Panc1 (cell line): ENCODE results near the gene PGA4. TPM values are rescaled to one million over a fixed set of nuclear protein-coding genes. Genes with fewer than 3 reads are reported as not detected.

Experiments used
- ATAC-seq: fragments of 200-7000 bp; cut with Tn5 transposase; 2 replicates; pipeline ENCODE4 v1.9.1; 2020; ENCODE audit warnings: mild to moderate bottlenecking, moderate library complexity
- BruUV-seq: library from RNA; stranded (reverse); fragments of 400-500 nt; replicated peaks from 2 replicates; lab custom pipeline; 2021; lab: Mats Ljungman, UMichigan
- CTCF ChIA-PET: fragments of 300-600 bp; sonication (Branson Sonifier 250); formaldehyde crosslinking; loops from one replicate; lab custom pipeline; 2022; ENCODE audit warnings: antibody characterized with exemption; lab: Charles Lee
- POLR2A ChIA-PET: fragments of 300-600 bp; sonication (Branson Sonifier 250); formaldehyde crosslinking; loops from one replicate; lab custom pipeline; 2022; ENCODE audit warnings: antibody characterized with exemption; lab: Charles Lee
- DNase-seq: peaks from one replicate; pipeline ENCODE4 v3.0.0-alpha.2; 2010; ENCODE audit warnings: low read depth, low spot score
- H3K27ac ChIP-seq: 2 replicates; pipeline ENCODE4 v1.5.1; 2011; ENCODE audit warnings: mild to moderate bottlenecking, low read length, inconsistent platforms
- H3K27me3 ChIP-seq: fragments of 200-500 bp; sonication (Bioruptor generic); 2 replicates; pipeline ENCODE4 v1.6.0; 2014; ENCODE audit warnings: low read length, inconsistent platforms; ENCODE audit not compliant: control insufficient read depth, insufficient read depth
- H3K36me3 ChIP-seq: fragments of 200-500 bp; sonication (Bioruptor generic); 2 replicates; pipeline ENCODE4 v1.5.1; 2014; ENCODE audit warnings: inconsistent platforms, mild to moderate bottlenecking, low read length, moderate library complexity; ENCODE audit not compliant: control insufficient read depth, insufficient read depth
- H3K4me1 ChIP-seq: 2 replicates; pipeline ENCODE4 v1.5.1; 2011; ENCODE audit warnings: inconsistent platforms, mild to moderate bottlenecking, low read length, moderate library complexity; ENCODE audit not compliant: control insufficient read depth, insufficient read depth
- H3K4me3 ChIP-seq, 2 experiments: 2 replicates each; pipeline ENCODE4 v1.5.1; 2011 to 2012; ENCODE audit warnings: low read depth in 2 of 2, low read length in 2 of 2, mild to moderate bottlenecking in 2 of 2, inconsistent platforms in 1 of 2, moderate library complexity in 1 of 2
- H3K9me3 ChIP-seq: fragments of 200-500 bp; sonication (Bioruptor generic); 2 replicates; pipeline ENCODE4 v1.5.1; 2014; ENCODE audit warnings: low read depth, mild to moderate bottlenecking, inconsistent platforms, low read length, moderate library complexity; ENCODE audit not compliant: control insufficient read depth, insufficient read depth
- POLR2AphosphoS5 ChIP-seq: IDR thresholded peaks from 2 replicates; pipeline ENCODE4 v1.6.1; 2012; ENCODE audit warnings: mild to moderate bottlenecking, low read depth, low read length, moderate library complexity
- SIN3A ChIP-seq: IDR thresholded peaks from 2 replicates; pipeline ENCODE4 v1.6.1; 2012; ENCODE audit warnings: low read depth, mild to moderate bottlenecking, low read length, moderate library complexity, borderline replicate concordance; ENCODE audit not compliant: insufficient read depth
- TCF7L2 ChIP-seq: IDR thresholded peaks from 2 replicates; pipeline ENCODE4 v1.6.1; 2011; ENCODE audit warnings: mild to moderate bottlenecking, low read depth, low read length, inconsistent platforms
- in situ Hi-C: cut with HindIII; loops from 2 replicates; pipeline ENCODE4 v1.10.0; 2016; ENCODE audit warnings: low sequenced_read_pairs, low pct_unique_long_range_greater_than_20kb
- intact Hi-C: fragments of 100-400 bp; cut with micrococcal nuclease; formaldehyde crosslinking; loops from one replicate; pipeline ENCODE4 v1.10.0; 2022; ENCODE audit not compliant: unreplicated experiment
- total RNA-seq: library from RNA; stranded (reverse); gene quantifications from one replicate; pipeline ENCODE4 v1.2.1, GENCODE V29; 2021; ENCODE audit not compliant: unreplicated experiment
- TF ChIP-seq, protein P1 (sequence below), 2 experiments: IDR thresholded peaks; 2 replicates each; pipeline ENCODE4 v1.6.1; 2011 to 2012; ENCODE audit warnings: low read depth in 2 of 2, control low read depth in 1 of 2, low read length in 1 of 2, mild to moderate bottlenecking in 1 of 2, moderate library complexity in 1 of 2; ENCODE audit not compliant: insufficient read depth in 1 of 2
- TF ChIP-seq, protein P2 (sequence below): fragments of 450-650 bp; IDR thresholded peaks from 2 replicates; pipeline ENCODE4 v1.5.1; 2017; ENCODE audit warnings: mild to moderate bottlenecking

The PGA4 gene
- total RNA-seq, 1 experiment from 2014 or later, result not detected

DNA sequence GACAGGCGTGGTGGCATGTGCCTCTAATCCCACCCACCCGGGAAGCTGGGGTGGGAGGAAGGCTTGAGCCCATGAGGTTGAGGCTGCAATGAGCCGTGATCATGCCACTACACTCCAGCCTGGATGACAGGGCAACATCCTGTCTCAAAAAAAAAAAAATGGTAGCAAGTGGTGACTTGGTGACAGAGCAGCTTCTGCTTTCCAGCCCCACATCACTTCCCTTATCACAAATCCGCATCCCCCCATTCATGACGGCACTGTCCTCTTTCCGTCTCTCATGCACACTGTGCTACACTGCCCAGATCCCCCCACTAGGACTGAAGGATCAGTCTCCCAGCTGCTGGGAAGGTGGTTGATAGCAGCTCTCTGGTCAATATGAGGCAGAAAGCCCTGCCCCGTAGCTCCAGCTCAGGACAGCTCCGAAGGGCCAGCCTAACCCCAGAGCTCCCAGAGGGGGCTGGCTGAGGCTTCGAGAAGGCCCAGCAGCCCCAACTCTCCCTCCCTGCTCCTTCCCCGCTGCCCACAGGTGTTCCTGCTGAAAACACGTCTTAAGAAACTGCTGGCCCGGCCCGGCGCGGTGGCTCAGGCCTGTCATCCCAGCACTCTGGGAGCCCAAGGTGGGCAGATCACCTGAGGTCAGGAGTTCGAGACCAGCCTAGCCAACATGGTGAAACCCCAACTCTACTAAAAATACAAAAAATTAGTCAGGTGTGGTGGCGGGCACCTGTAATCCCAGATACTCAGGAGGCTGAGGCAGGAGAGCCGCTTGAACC is 34.7 kb downstream of the PGA4 start:
- Histone ChIP-seq H3K4me1 (no peaks in the 10 kb centered on the region), H3K27ac (no peak overlapping the region), H3K9me3 (no peaks in the 10 kb centered on the region), H3K36me3 (no peaks in the 10 kb centered on the region), H3K27me3 (no peaks in the 10 kb centered on the region), H3K4me3 (no peak overlapping the region)
- ATAC-seq (no peak), DNase-seq (no peak)
- in situ Hi-C loops (no loop called here), intact Hi-C loops (no loop called here)
- ChIA-PET CTCF (interaction anchor here (0.6 kb wide), 1 partner anchor 107 kb away, joined by 3 read pairs; no protein-coding TSS in a partner anchor), POLR2A (no interaction called here)
- TF ChIP-seq, protein P1, sequence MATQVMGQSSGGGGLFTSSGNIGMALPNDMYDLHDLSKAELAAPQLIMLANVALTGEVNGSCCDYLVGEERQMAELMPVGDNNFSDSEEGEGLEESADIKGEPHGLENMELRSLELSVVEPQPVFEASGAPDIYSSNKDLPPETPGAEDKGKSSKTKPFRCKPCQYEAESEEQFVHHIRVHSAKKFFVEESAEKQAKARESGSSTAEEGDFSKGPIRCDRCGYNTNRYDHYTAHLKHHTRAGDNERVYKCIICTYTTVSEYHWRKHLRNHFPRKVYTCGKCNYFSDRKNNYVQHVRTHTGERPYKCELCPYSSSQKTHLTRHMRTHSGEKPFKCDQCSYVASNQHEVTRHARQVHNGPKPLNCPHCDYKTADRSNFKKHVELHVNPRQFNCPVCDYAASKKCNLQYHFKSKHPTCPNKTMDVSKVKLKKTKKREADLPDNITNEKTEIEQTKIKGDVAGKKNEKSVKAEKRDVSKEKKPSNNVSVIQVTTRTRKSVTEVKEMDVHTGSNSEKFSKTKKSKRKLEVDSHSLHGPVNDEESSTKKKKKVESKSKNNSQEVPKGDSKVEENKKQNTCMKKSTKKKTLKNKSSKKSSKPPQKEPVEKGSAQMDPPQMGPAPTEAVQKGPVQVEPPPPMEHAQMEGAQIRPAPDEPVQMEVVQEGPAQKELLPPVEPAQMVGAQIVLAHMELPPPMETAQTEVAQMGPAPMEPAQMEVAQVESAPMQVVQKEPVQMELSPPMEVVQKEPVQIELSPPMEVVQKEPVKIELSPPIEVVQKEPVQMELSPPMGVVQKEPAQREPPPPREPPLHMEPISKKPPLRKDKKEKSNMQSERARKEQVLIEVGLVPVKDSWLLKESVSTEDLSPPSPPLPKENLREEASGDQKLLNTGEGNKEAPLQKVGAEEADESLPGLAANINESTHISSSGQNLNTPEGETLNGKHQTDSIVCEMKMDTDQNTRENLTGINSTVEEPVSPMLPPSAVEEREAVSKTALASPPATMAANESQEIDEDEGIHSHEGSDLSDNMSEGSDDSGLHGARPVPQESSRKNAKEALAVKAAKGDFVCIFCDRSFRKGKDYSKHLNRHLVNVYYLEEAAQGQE (IDR thresholded peaks at IDR 0.05; ENCODE audit: insufficient read depth in 1 of 2, low read depth in 2 of 2, low read length in 1 of 2), result no peak
- BruUV-seq, result no TSS peak

DNA sequence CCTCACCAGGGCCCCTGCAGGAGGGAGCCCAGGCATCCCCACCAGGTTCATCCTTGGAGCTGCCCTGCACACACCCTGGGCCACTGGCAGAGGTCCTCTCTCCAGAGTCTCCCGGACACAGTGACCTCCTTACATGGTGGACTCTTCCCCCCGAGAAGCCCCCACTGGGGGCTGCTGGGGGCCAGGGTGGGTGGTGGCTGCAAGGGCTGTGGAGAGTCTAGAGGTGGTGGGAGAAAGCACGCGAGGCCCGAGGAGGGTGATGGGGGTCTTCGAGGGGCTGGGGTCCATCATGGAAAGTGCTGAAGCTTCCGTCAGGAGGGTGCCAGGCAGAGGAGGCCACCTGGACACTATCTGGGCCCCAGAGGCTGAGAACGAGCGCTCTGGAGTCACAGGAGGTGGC is 36.4 kb downstream of the PGA4 start:
- H3K27me3 ChIP-seq, result no peaks in the 10 kb centered on the region
- ATAC-seq (no peak), DNase-seq (no peak)
- H3K4me1 ChIP-seq, result no peaks in the 10 kb centered on the region
- TF ChIP-seq SIN3A (no peak), POLR2AphosphoS5 (no peak), TCF7L2 (no peak)
- TF ChIP-seq, protein P1 (IDR thresholded peaks at IDR 0.05; ENCODE audit: insufficient read depth in 1 of 2, low read depth in 2 of 2, low read length in 1 of 2), result no peak
- TF ChIP-seq, protein P2, sequence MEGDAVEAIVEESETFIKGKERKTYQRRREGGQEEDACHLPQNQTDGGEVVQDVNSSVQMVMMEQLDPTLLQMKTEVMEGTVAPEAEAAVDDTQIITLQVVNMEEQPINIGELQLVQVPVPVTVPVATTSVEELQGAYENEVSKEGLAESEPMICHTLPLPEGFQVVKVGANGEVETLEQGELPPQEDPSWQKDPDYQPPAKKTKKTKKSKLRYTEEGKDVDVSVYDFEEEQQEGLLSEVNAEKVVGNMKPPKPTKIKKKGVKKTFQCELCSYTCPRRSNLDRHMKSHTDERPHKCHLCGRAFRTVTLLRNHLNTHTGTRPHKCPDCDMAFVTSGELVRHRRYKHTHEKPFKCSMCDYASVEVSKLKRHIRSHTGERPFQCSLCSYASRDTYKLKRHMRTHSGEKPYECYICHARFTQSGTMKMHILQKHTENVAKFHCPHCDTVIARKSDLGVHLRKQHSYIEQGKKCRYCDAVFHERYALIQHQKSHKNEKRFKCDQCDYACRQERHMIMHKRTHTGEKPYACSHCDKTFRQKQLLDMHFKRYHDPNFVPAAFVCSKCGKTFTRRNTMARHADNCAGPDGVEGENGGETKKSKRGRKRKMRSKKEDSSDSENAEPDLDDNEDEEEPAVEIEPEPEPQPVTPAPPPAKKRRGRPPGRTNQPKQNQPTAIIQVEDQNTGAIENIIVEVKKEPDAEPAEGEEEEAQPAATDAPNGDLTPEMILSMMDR, result no peak
- H3K9me3 ChIP-seq, result no peaks in the 10 kb centered on the region
- CTCF ChIA-PET, result no interaction called here
- H3K27ac ChIP-seq, result no peak overlapping the region
- no peak overlapping the region for H3K4me3 ChIP-seq
- BruUV-seq, result no TSS peak
- POLR2A ChIA-PET, result no interaction called here
- in situ Hi-C loops (no loop called here), intact Hi-C loops (no loop called here)
- no peaks in the 10 kb centered on the region for H3K36me3 ChIP-seq
